Activated CD8-positive, alpha-beta T cell treated with anti-CD3 and anti-CD28 coated beads for 36 hours (primary cell): ENCODE data around the gene CLN3. TPM values are rescaled to one million over a fixed set of nuclear protein-coding genes. Genes with fewer than 3 reads are reported as not detected.

Experiments used
- ATAC-seq: fragments of 200-7000 bp; cut with Tn5 transposase; one replicate; pipeline ENCODE4 v1.10.0; 2021; ENCODE audit warnings: mild to moderate bottlenecking, moderate library complexity
- CTCF ChIA-PET: fragments of 350-600 bp; sonication (Branson Sonifier 250); formaldehyde crosslinking; loops from one replicate; lab custom pipeline; 2021; ENCODE audit warnings: antibody characterized with exemption; lab: Charles Lee
- POLR2A ChIA-PET: fragments of 350-600 bp; sonication (Branson Sonifier 250); formaldehyde crosslinking; loops from one replicate; lab custom pipeline; 2021; ENCODE audit warnings: antibody characterized with exemption; lab: Charles Lee
- DNase-seq: peaks from one replicate; pipeline ENCODE4 v3.0.0-alpha.2; 2020
- H3K27ac Mint-ChIP-seq: one replicate; pipeline ENCODE4 v1.8.0; 2021; ENCODE audit warnings: mild to moderate bottlenecking, mixed read lengths
- H3K27me3 Mint-ChIP-seq: one replicate; pipeline ENCODE4 v1.8.0; 2021; ENCODE audit warnings: mixed read lengths
- H3K36me3 Mint-ChIP-seq: one replicate; pipeline ENCODE4 v1.8.0; 2021; ENCODE audit warnings: low read depth, mixed read lengths
- H3K4me1 Mint-ChIP-seq: one replicate; pipeline ENCODE4 v1.8.0; 2021; ENCODE audit warnings: low read depth, mixed read lengths
- H3K4me3 Mint-ChIP-seq: one replicate; pipeline ENCODE4 v1.8.0; 2021; ENCODE audit warnings: mild to moderate bottlenecking, moderate library complexity, mixed read lengths
- H3K9me3 Mint-ChIP-seq: one replicate; pipeline ENCODE4 v1.8.0; 2021; ENCODE audit warnings: mixed read lengths
- CTCF ChIP-seq: fragments of 200-600 bp; IDR thresholded peaks from one replicate; pipeline ENCODE4 v1.8.0; 2022; ENCODE audit warnings: antibody characterized with exemption, mild to moderate bottlenecking
- intact Hi-C: fragments of 100-400 bp; cut with micrococcal nuclease; formaldehyde crosslinking; loops from one replicate; pipeline ENCODE4 v1.10.0; 2022
- total RNA-seq, 2 experiments: library from RNA; stranded (reverse); gene quantifications; one replicate each; pipeline ENCODE4 v1.2.3, GENCODE V29; 2021

Gene CLN3
- total RNA-seq, 2 experiments from 2014 or later: 24.2 to 30.2 TPM

DNA sequence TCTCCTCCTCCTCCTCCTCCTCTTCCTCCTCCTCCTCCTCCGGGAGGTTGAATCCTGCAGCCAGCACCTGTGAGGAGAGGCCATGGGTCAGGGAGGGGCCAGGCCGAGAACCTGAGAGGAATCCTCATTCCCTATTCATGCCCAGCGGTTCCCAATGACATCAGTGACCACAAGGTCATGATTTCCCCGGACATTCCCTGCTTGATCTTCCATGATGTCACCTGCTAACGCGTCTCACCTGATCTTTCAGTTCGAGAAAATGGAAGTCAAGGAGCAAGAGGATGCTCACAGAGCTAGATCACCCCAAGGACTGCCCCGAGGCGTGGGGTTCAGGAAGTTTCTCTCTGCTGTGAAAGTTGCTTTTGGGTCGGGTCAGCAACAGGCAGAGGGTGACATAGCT is 8.0 kb upstream of the CLN3 start:
- intact Hi-C loops: no loop called here
- ChIA-PET CTCF (no interaction called here), POLR2A (no interaction called here)
- H3K36me3 Mint-ChIP-seq: peaks cover 4% of the 10 kb centered on the region
- peaks cover 33% of the 10 kb centered on the region for H3K4me1 Mint-ChIP-seq
- ATAC-seq (no peak), DNase-seq (no peak)
- no peak for TF ChIP-seq CTCF
- no peak overlapping the region for H3K4me3 Mint-ChIP-seq
- no peaks in the 10 kb centered on the region for H3K9me3 Mint-ChIP-seq
- H3K27me3 Mint-ChIP-seq: no peaks in the 10 kb centered on the region
- peak overlapping the region; percentile 16 for H3K27ac Mint-ChIP-seq

DNA sequence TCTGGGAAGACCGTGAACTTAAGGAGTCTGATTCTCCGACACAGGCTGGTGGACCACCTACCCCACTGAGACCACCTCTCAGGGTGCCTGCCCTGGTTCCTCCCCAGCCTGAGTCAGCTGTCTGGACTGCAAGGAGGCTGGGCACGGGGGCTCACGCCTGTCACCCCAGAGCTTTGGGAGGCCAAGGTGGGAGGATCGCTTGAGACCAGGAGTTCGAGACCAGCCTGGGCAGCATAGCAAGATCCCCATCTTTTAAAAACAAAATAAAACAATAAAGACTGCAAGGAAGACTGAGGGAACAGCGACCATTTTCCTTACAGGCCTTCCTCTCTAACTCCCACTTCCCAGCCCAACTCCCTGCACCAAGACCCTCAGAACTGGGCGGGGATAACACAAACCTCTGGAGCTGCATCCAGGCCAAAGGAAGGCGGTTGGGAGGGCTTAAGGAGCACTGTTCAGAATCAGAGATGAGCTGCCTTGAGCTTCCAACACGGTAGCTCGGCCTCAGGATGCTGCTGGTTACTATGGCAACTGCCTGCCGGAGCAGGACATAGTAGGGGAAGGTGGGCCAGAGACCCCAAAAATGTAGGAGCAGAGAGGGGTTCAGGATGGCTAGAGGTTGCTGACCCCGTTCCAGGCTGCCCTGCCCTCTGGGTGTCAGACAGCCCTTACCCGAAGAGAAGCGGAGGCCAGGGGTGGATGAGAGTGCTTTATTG is 7.0 kb upstream of the CLN3 start:
- no peaks in the 10 kb centered on the region for H3K9me3 Mint-ChIP-seq
- ATAC-seq (no peak), DNase-seq (no peak)
- POLR2A ChIA-PET: no interaction called here
- CTCF ChIA-PET: interaction anchor here (0.6 kb wide), 1 partner anchor 886 kb away, joined by 3 read pairs; no protein-coding TSS in a partner anchor
- H3K27me3 Mint-ChIP-seq: no peaks in the 10 kb centered on the region
- H3K4me1 Mint-ChIP-seq: peaks cover 44% of the 10 kb centered on the region
- no peak overlapping the region for H3K27ac Mint-ChIP-seq
- H3K4me3 Mint-ChIP-seq: no peak overlapping the region
- peaks cover 4% of the 10 kb centered on the region for H3K36me3 Mint-ChIP-seq
- intact Hi-C loops: no loop called here
- no peak for TF ChIP-seq CTCF

- CTCF ChIA-PET: no interaction called here
- intact Hi-C loops: no loop called here
- ATAC-seq: no peak
Measured at GRCh38 chr16:28497861-28498599, 6.2 kb upstream of the CLN3 start.

GRCh38 chr16:28497386-28497785 is 5.5 kb upstream of the CLN3 start:
- Mint-ChIP-seq H3K4me1 (peaks cover 51% of the 10 kb centered on the region), H3K36me3 (peaks cover 4% of the 10 kb centered on the region), H3K9me3 (no peaks in the 10 kb centered on the region), H3K27ac (peak overlapping the region; percentile 99), H3K4me3 (no peak overlapping the region), H3K27me3 (no peaks in the 10 kb centered on the region)
- ATAC-seq (no peak), DNase-seq (no peak)
- intact Hi-C loops: no loop called here
- TF ChIP-seq CTCF: no peak
- CTCF ChIA-PET: no interaction called here
- POLR2A ChIA-PET: no interaction called here

More at GRCh38 chr16:28497861-28498599, 6.2 kb upstream of the CLN3 start:
- TF ChIP-seq CTCF: no peak
- H3K27me3 Mint-ChIP-seq: no peaks in the 10 kb centered on the region
- POLR2A ChIA-PET: no interaction called here
- H3K4me1 Mint-ChIP-seq: peaks cover 50% of the 10 kb centered on the region
- no peak overlapping the region for H3K27ac Mint-ChIP-seq
- H3K4me3 Mint-ChIP-seq: no peak overlapping the region
- H3K9me3 Mint-ChIP-seq: no peaks in the 10 kb centered on the region
- DNase-seq: no peak
- H3K36me3 Mint-ChIP-seq: peaks cover 4% of the 10 kb centered on the region

DNA sequence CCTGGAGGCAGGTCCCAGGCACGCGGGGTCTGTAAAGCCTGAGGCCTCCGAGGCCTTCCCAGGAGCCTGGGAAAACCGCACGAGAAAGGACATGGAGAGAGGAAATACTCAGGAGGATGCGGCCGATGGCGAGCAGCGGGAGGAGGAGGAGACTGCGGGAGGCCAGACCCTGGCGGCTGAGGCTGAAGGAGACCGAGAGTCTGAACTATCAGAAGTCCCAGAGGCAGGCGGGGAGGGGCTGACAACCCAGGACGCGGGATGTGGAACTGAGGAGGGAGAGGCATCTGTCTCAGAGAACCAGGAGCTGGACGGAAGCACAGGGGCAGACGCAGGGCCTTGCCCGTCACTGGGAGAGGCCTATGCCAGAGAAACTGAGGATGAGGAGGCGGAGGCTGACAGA is 5.0 kb upstream of the CLN3 start:
- Mint-ChIP-seq H3K9me3 (no peaks in the 10 kb centered on the region), H3K27me3 (no peaks in the 10 kb centered on the region), H3K4me3 (no peak overlapping the region), H3K27ac (peak overlapping the region; percentile 99), H3K4me1 (peaks cover 51% of the 10 kb centered on the region), H3K36me3 (peaks cover 5% of the 10 kb centered on the region)
- CTCF ChIA-PET: no interaction called here
- intact Hi-C loops: no loop called here
- POLR2A ChIA-PET: interaction anchor here (1.0 kb wide), 1 partner anchor 60 kb away, joined by 3 read pairs; no protein-coding TSS in a partner anchor
- TF ChIP-seq CTCF: no peak
- no peak for DNase-seq
- ATAC-seq: no peak
